HUES6 (cell line): Measurements from ENCODE around the gene PHF24.

Experiments used
- H3K27ac ChIP-seq: 2 replicates; pipeline ENCODE4 v1.7.0; 2013; ENCODE audit warnings: low read depth, mild to moderate bottlenecking, low read length, inconsistent platforms
- H3K27me3 ChIP-seq: 2 replicates; pipeline ENCODE4 v1.6.1; 2013; ENCODE audit warnings: low read length; ENCODE audit not compliant: control insufficient read depth, insufficient read depth
- H3K36me3 ChIP-seq: 2 replicates; pipeline ENCODE4 v1.6.1; 2013; ENCODE audit warnings: low read length; ENCODE audit not compliant: control insufficient read depth, insufficient read depth
- H3K4me1 ChIP-seq: 2 replicates; pipeline ENCODE4 v1.6.1; 2013; ENCODE audit warnings: low read length; ENCODE audit not compliant: control insufficient read depth, insufficient read depth
- H3K4me3 ChIP-seq: 2 replicates; pipeline ENCODE4 v1.5.1; 2013; ENCODE audit warnings: low read depth, low read length
- H3K9ac ChIP-seq: one replicate; pipeline ENCODE4 v1.6.1; 2013; ENCODE audit warnings: mild to moderate bottlenecking, low read length
- H3K9me3 ChIP-seq: 2 replicates; pipeline ENCODE4 v1.6.1; 2013; ENCODE audit warnings: low read depth, low read length; ENCODE audit not compliant: control insufficient read depth, insufficient read depth

PHF24 gene

GRCh38 chr9:34961574-34962490 is 3.7 kb downstream of the PHF24 start:
- H3K4me3 ChIP-seq, result no peak overlapping the region
- H3K9ac ChIP-seq, result no peak overlapping the region
- no peak overlapping the region for H3K27ac ChIP-seq
- peaks cover 17% of the 10 kb centered on the region; the same call in 1 of the 2 replicates for H3K4me1 ChIP-seq
- H3K9me3 ChIP-seq, result no peaks in the 10 kb centered on the region
- H3K27me3 ChIP-seq, result peaks cover 42% of the 10 kb centered on the region
- H3K36me3 ChIP-seq, result no peaks in the 10 kb centered on the region

DNA sequence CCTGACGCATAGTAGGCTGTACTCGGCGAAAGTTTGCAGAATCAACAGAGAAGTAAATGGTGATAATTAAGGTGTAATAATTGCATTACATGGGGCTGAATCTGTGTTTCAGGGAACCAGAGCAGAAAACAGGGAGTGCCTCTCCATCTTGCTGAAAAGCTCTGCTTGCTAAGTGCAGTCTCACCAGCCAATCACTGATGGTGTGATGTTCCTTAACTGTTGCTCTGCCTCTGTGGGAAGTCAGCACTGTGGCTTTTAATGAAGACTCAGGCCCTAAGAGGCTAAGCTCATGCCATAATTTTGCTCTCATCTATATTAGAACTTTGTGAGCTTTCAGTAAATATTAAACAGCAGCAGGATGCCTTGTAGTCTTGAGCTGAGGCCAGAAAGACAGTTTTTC is 4.5 kb downstream of the PHF24 start:
- no peaks in the 10 kb centered on the region for H3K36me3 ChIP-seq
- no peak overlapping the region for H3K4me3 ChIP-seq
- peaks cover 17% of the 10 kb centered on the region; the same call in 1 of the 2 replicates for H3K4me1 ChIP-seq
- no peaks in the 10 kb centered on the region for H3K9me3 ChIP-seq
- no peak overlapping the region for H3K27ac ChIP-seq
- peaks cover 35% of the 10 kb centered on the region for H3K27me3 ChIP-seq
- H3K9ac ChIP-seq, result no peak overlapping the region

DNA sequence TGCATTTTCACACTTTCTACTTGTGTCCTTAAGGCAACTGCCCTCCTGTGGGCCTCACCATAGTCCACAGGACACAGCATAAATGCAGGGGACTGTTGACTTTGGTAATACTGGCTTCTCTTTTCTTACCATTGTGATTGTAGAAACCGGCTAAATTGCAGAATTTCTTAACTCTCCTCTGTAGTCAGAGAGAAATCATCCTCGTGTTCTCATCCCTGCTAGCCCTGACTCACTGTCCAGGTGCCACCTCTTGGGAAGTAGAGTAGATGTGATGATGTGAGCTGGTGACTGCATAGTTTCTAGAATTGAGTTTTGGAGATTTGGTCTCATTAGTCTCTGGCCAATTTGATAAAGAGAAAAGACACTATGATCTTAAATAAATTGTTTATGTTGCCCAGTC is 5.5 kb downstream of the PHF24 start:
- Histone ChIP-seq H3K4me3 (no peak overlapping the region), H3K27me3 (peaks cover 27% of the 10 kb centered on the region), H3K4me1 (peaks cover 17% of the 10 kb centered on the region; the same call in 1 of the 2 replicates), H3K36me3 (no peaks in the 10 kb centered on the region), H3K9me3 (no peaks in the 10 kb centered on the region), H3K9ac (no peak overlapping the region), H3K27ac (no peak overlapping the region)

- no peak overlapping the region for H3K27ac ChIP-seq
- H3K4me3 ChIP-seq, result no peak overlapping the region
- H3K9ac ChIP-seq, result no peak overlapping the region
- no peaks in the 10 kb centered on the region for H3K36me3 ChIP-seq
- peaks cover 18% of the 10 kb centered on the region for H3K27me3 ChIP-seq
- no peaks in the 10 kb centered on the region for H3K9me3 ChIP-seq
- H3K4me1 ChIP-seq, result peaks cover 17% of the 10 kb centered on the region; the same call in 1 of the 2 replicates
Measured at GRCh38 chr9:34964458-34964857, 6.4 kb downstream of the PHF24 start.

- Histone ChIP-seq H3K4me3 (no peak overlapping the region), H3K4me1 (peaks cover 6% of the 10 kb centered on the region; the same call in 1 of the 2 replicates), H3K27ac (no peak overlapping the region), H3K9ac (no peak overlapping the region), H3K27me3 (no peaks in the 10 kb centered on the region), H3K9me3 (no peaks in the 10 kb centered on the region), H3K36me3 (no peaks in the 10 kb centered on the region)
Measured at GRCh38 chr9:34971146-34971811, 13.2 kb downstream of the PHF24 start.

GRCh38 chr9:34974664-34975063 is 16.6 kb downstream of the PHF24 start:
- Histone ChIP-seq H3K4me1 (peaks cover 6% of the 10 kb centered on the region; the same call in 1 of the 2 replicates), H3K4me3 (no peak overlapping the region), H3K9me3 (no peaks in the 10 kb centered on the region), H3K36me3 (no peaks in the 10 kb centered on the region), H3K9ac (no peak overlapping the region), H3K27me3 (no peaks in the 10 kb centered on the region), H3K27ac (no peak overlapping the region)

GRCh38 chr9:34976441-34976840 is 18.4 kb downstream of the PHF24 start:
- H3K9ac ChIP-seq, result no peak overlapping the region
- H3K27me3 ChIP-seq, result no peaks in the 10 kb centered on the region
- no peaks in the 10 kb centered on the region for H3K9me3 ChIP-seq
- no peaks in the 10 kb centered on the region for H3K36me3 ChIP-seq
- H3K27ac ChIP-seq, result no peak overlapping the region
- no peak overlapping the region for H3K4me3 ChIP-seq
- H3K4me1 ChIP-seq, result peaks cover 6% of the 10 kb centered on the region; the same call in 1 of the 2 replicates

DNA sequence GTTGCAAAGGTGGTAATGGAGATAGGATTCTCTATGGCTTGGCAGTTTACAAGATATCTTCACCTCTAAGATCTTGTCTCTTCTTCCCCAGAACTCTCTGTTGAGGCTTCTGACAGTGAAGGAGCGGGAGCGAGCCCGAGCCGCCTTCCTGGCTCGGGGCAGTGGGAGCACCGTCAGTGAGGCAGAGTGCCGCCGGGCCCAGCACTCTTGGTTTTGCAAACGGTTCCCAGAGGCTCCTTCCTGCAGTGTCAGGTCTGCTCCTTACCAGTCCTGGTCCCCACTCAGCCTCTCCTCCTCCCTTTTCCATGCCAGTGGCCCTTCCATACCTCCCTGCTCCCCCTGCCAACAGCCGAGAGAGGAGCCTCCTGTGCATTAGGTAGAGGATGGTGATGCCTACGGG is 18.9 kb downstream of the PHF24 start:
- no peak overlapping the region for H3K27ac ChIP-seq
- H3K4me1 ChIP-seq, result peaks cover 6% of the 10 kb centered on the region; the same call in 1 of the 2 replicates
- no peak overlapping the region for H3K9ac ChIP-seq
- H3K9me3 ChIP-seq, result no peaks in the 10 kb centered on the region
- H3K27me3 ChIP-seq, result no peaks in the 10 kb centered on the region
- H3K4me3 ChIP-seq, result no peak overlapping the region
- H3K36me3 ChIP-seq, result no peaks in the 10 kb centered on the region

DNA sequence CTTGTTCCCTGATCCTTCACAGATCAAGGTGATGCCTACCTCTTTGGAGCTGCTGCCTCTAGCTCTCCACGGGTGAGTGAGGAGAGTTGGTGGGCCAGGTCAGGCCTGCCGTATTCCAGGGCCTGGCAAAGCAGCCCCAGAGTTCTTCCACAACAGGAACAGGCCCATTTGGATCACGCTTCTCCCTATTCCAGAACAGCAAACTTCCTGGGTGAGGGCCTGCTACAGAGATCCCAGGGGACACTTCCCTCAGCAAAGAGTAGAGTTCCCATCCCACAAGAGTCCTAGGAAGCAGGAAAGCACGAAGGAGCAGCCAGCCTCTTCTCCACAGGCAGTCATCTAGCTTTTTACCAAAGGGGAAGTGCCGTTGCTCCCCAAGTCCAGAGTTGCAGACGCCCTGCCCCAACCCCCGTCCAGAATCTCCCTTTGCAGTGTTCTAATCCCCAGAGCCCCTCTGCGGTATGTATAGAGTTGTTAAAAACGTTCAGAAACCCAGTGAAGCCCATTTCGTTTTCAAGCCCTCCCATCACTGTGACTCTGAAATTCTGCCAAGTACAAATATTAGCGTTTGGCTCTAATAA is 22.2 kb downstream of the PHF24 start:
- Histone ChIP-seq H3K27me3 (no peaks in the 10 kb centered on the region), H3K9ac (no peak overlapping the region), H3K4me1 (no peaks in the 10 kb centered on the region), H3K9me3 (no peaks in the 10 kb centered on the region), H3K27ac (no peak overlapping the region), H3K36me3 (no peaks in the 10 kb centered on the region), H3K4me3 (no peak overlapping the region)

- Histone ChIP-seq H3K4me3 (no peak overlapping the region), H3K9ac (no peak overlapping the region), H3K27me3 (no peaks in the 10 kb centered on the region), H3K36me3 (no peaks in the 10 kb centered on the region), H3K4me1 (peaks cover 2% of the 10 kb centered on the region; the same call in 1 of the 2 replicates), H3K27ac (no peak overlapping the region), H3K9me3 (no peaks in the 10 kb centered on the region)
Measured at GRCh38 chr9:34982361-34982760, 24.3 kb downstream of the PHF24 start.

- Histone ChIP-seq H3K9ac (no peak overlapping the region), H3K36me3 (no peaks in the 10 kb centered on the region), H3K4me3 (no peak overlapping the region), H3K27ac (no peak overlapping the region), H3K27me3 (no peaks in the 10 kb centered on the region), H3K4me1 (peaks cover 4% of the 10 kb centered on the region; the same call in 1 of the 2 replicates), H3K9me3 (no peaks in the 10 kb centered on the region)
Measured at GRCh38 chr9:34983209-34983608, 25.1 kb downstream of the PHF24 start.
